ENCODE data around the gene CHRDL2.

CHRDL2 gene

GRCh38 chr11:74725701-74726100 lies 5.5 kb downstream of the CHRDL2 start:
- Histone ChIP-seq H3K4me1 (ENCODE audit: low read length) (no peaks in the 10 kb centered on the region), H3F3A (ENCODE audit: insufficient read depth, low read length) (no peaks in the 10 kb centered on the region), H3K9me3 (replicated peaks; ENCODE audit: insufficient read depth, low read length) (no peaks in the 10 kb centered on the region), H3K9me2 (replicated peaks; ENCODE audit: insufficient read depth, low read length) (no peaks in the 10 kb centered on the region), H3K27me3 (replicated peaks; ENCODE audit: insufficient read depth, low read length) (peaks cover 14% of the 10 kb centered on the region), H3K27ac (ENCODE audit: low read length) (no peak overlapping the region), H2AFZ (ENCODE audit: low read length) (no peak overlapping the region), H4K20me1 (ENCODE audit: insufficient read depth, low read length) (no peaks in the 10 kb centered on the region), H3K4me2 (ENCODE audit: low read depth, low read length) (no peak overlapping the region), H3K9ac (ENCODE audit: low read length) (no peak overlapping the region), H3K36me3 (replicated peaks; ENCODE audit: insufficient read depth, low read length) (no peaks in the 10 kb centered on the region), H3K79me2 (ENCODE audit: low read length) (no peaks in the 10 kb centered on the region), H3K4me3 (ENCODE audit: low read length) (no peak overlapping the region)
- DNase-seq = no peak
- TF ChIP-seq, protein P1, sequence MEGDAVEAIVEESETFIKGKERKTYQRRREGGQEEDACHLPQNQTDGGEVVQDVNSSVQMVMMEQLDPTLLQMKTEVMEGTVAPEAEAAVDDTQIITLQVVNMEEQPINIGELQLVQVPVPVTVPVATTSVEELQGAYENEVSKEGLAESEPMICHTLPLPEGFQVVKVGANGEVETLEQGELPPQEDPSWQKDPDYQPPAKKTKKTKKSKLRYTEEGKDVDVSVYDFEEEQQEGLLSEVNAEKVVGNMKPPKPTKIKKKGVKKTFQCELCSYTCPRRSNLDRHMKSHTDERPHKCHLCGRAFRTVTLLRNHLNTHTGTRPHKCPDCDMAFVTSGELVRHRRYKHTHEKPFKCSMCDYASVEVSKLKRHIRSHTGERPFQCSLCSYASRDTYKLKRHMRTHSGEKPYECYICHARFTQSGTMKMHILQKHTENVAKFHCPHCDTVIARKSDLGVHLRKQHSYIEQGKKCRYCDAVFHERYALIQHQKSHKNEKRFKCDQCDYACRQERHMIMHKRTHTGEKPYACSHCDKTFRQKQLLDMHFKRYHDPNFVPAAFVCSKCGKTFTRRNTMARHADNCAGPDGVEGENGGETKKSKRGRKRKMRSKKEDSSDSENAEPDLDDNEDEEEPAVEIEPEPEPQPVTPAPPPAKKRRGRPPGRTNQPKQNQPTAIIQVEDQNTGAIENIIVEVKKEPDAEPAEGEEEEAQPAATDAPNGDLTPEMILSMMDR (IDR thresholded peaks at IDR 0.05; ENCODE audit: low read length) = no peak
- TF ChIP-seq EZH2 (optimal IDR thresholded peaks at IDR 0.05; ENCODE audit: low read depth, low read length) (no peak), EZH2phosphoT487 (IDR thresholded peaks at IDR 0.05; ENCODE audit: low read length) (no peak)

DNA sequence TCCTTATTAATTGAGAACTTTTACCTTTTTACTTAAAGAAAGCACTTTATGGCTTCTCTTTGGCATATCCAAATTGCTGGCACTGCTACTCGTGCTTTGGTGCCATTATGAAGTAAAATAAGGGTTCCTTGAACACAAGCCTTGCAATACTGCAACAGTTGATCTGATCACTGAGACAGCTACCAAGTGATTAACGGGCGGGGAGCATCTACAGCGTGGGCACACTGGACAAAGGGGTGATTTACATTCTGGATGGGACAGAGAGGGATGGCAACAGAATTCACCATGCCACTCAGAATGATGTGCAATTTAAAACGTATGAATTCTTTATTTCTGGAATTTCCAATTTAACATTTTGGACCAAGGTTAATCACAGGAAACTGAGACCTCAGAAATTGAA lies 7.7 kb downstream of the CHRDL2 start:
- Histone ChIP-seq H3K79me2 (ENCODE audit: low read length) (no peaks in the 10 kb centered on the region), H4K20me1 (ENCODE audit: insufficient read depth, low read length) (no peaks in the 10 kb centered on the region), H3K9me3 (replicated peaks; ENCODE audit: insufficient read depth, low read length) (no peaks in the 10 kb centered on the region), H3K9ac (ENCODE audit: low read length) (no peak overlapping the region), H3F3A (ENCODE audit: insufficient read depth, low read length) (no peaks in the 10 kb centered on the region), H3K4me1 (ENCODE audit: low read length) (no peaks in the 10 kb centered on the region), H3K27me3 (replicated peaks; ENCODE audit: insufficient read depth, low read length) (no peaks in the 10 kb centered on the region), H2AFZ (ENCODE audit: low read length) (no peak overlapping the region), H3K27ac (ENCODE audit: low read length) (no peak overlapping the region), H3K4me3 (ENCODE audit: low read length) (no peak overlapping the region), H3K4me2 (ENCODE audit: low read depth, low read length) (no peak overlapping the region), H3K36me3 (replicated peaks; ENCODE audit: insufficient read depth, low read length) (no peaks in the 10 kb centered on the region), H3K9me2 (replicated peaks; ENCODE audit: insufficient read depth, low read length) (no peaks in the 10 kb centered on the region)
- TF ChIP-seq, protein P1 (IDR thresholded peaks at IDR 0.05; ENCODE audit: low read length) = no peak
- TF ChIP-seq EZH2phosphoT487 (IDR thresholded peaks at IDR 0.05; ENCODE audit: low read length) = no peak
- no peak for DNase-seq

- Histone ChIP-seq H3K4me1 (ENCODE audit: low read length) (no peaks in the 10 kb centered on the region), H3K79me2 (ENCODE audit: low read length) (no peaks in the 10 kb centered on the region), H3F3A (ENCODE audit: insufficient read depth, low read length) (no peaks in the 10 kb centered on the region), H3K4me2 (ENCODE audit: low read depth, low read length) (no peak overlapping the region), H2AFZ (ENCODE audit: low read length) (no peak overlapping the region), H3K9me2 (replicated peaks; ENCODE audit: insufficient read depth, low read length) (no peaks in the 10 kb centered on the region), H3K27me3 (replicated peaks; ENCODE audit: insufficient read depth, low read length) (no peaks in the 10 kb centered on the region), H3K36me3 (replicated peaks; ENCODE audit: insufficient read depth, low read length) (no peaks in the 10 kb centered on the region), H3K9ac (ENCODE audit: low read length) (no peak overlapping the region), H3K9me3 (replicated peaks; ENCODE audit: insufficient read depth, low read length) (no peaks in the 10 kb centered on the region), H3K4me3 (ENCODE audit: low read length) (no peak overlapping the region), H4K20me1 (ENCODE audit: insufficient read depth, low read length) (no peaks in the 10 kb centered on the region), H3K27ac (ENCODE audit: low read length) (no peak overlapping the region)
- DNase-seq = no peak
- TF ChIP-seq, protein P1 (IDR thresholded peaks at IDR 0.05; ENCODE audit: low read length) = no peak
- no peak for TF ChIP-seq EZH2phosphoT487 (IDR thresholded peaks at IDR 0.05; ENCODE audit: low read length)
- TF ChIP-seq EZH2 (optimal IDR thresholded peaks at IDR 0.05; ENCODE audit: low read depth, low read length) = no peak
Observed at GRCh38 chr11:74721479-74721835, 9.8 kb downstream of the CHRDL2 start.

Data from MM.1S (cell line).